Fibroblast of lung (primary cell): ENCODE measurements around the gene MYOM3. TPM values are rescaled to one million over a fixed set of nuclear protein-coding genes. Genes with fewer than 3 reads are reported as not detected.

Source experiments
- DNase-seq, 2 donors: peaks; one replicate each; pipeline versions ENCODE4 v3.0.0 to v3.0.0-alpha.2; 2010; ENCODE audit warnings: low read depth in 2 of 2
- H2AFZ ChIP-seq: 2 replicates; pipeline ENCODE4 v1.5.1; 2012; ENCODE audit warnings: low read length, control low read depth, inconsistent platforms
- H3K27ac ChIP-seq: 2 replicates; pipeline ENCODE4 v1.5.1; 2011; ENCODE audit warnings: low read length, control low read depth; ENCODE audit not compliant: insufficient read depth
- H3K27me3 ChIP-seq: 2 replicates; pipeline ENCODE4 v1.5.1; 2011; ENCODE audit warnings: mild to moderate bottlenecking, low read length; ENCODE audit not compliant: control insufficient read depth, insufficient read depth
- H3K36me3 ChIP-seq: 2 replicates; pipeline ENCODE4 v1.5.1; 2011; ENCODE audit warnings: low read length; ENCODE audit not compliant: control insufficient read depth, insufficient read depth
- H3K4me1 ChIP-seq: 2 replicates; pipeline ENCODE4 v1.5.1; 2011; ENCODE audit warnings: low read length; ENCODE audit not compliant: control insufficient read depth, insufficient read depth; ENCODE audit errors: extremely low read depth
- H3K4me2 ChIP-seq: 2 replicates; pipeline ENCODE4 v1.5.1; 2011; ENCODE audit warnings: low read length, control low read depth; ENCODE audit not compliant: insufficient read depth; ENCODE audit errors: extremely low read depth
- H3K4me3 ChIP-seq, 4 experiments: fragments of 200-600 bp in 1 of 4; sonication (generic) in 1 of 4; replicated peaks in 1 of 4; 2 replicates each; pipeline ENCODE4 v1.5.1; 2011 to 2016; ENCODE audit warnings: low read length in 4 of 4, low read depth in 3 of 4, mild to moderate bottlenecking in 3 of 4, control low read depth in 2 of 4, inconsistent platforms in 1 of 4, mixed read lengths in 1 of 4; ENCODE audit not compliant: insufficient read depth in 1 of 4; ENCODE audit errors: control extremely low read depth in 1 of 4
- H3K79me2 ChIP-seq: 2 replicates; pipeline ENCODE4 v1.5.1; 2012; ENCODE audit warnings: mild to moderate bottlenecking, low read length, inconsistent platforms; ENCODE audit not compliant: control insufficient read depth, insufficient read depth
- H3K9ac ChIP-seq: 2 replicates; pipeline ENCODE4 v1.5.1; 2011; ENCODE audit warnings: mild to moderate bottlenecking, low read length, control low read depth; ENCODE audit not compliant: insufficient read depth
- H3K9me3 ChIP-seq: 2 replicates; pipeline ENCODE4 v1.5.1; 2012; ENCODE audit warnings: low read depth, low read length; ENCODE audit not compliant: control insufficient read depth, insufficient read depth
- H4K20me1 ChIP-seq: 2 replicates; pipeline ENCODE4 v1.5.1; 2011; ENCODE audit warnings: low read length; ENCODE audit not compliant: control insufficient read depth, insufficient read depth; ENCODE audit errors: extremely low read depth
- EZH2 ChIP-seq: IDR thresholded peaks from 2 replicates; pipeline ENCODE4 v1.5.1; 2012; ENCODE audit warnings: low read length, control low read depth, mild to moderate bottlenecking; ENCODE audit errors: missing control alignments
- polyA plus RNA-seq, 2 donors: library from polyadenylated mRNA; depleted of rRNA in 1 of 2; stranded (reverse) in 1 of 2; unstranded in 1 of 2; fragments of >200 nt; gene quantifications; 2 replicates each; pipeline ENCODE4 v1.2.1, GENCODE V29; 2011 to 2012; ENCODE audit warnings: missing spikeins in 1 of 2
- total RNA-seq: library from RNA; depleted of rRNA; stranded (reverse); fragments of >200 nt; gene quantifications from 2 replicates; pipeline ENCODE4 v1.2.1, GENCODE V29; 2014
- TF ChIP-seq, protein P1 (sequence below), 2 donors: IDR thresholded peaks in 1 of 2; conservative IDR thresholded peaks in 1 of 2; 1 replicate in 1 of 2; 2 replicates in 1 of 2; pipeline ENCODE4 v1.5.1; 2011 to 2012; ENCODE audit warnings: low read length in 2 of 2, control low read depth in 1 of 2, inconsistent platforms in 1 of 2, low read depth in 1 of 2, mild to moderate bottlenecking in 1 of 2

MYOM3 gene
- total and polyA plus RNA-seq, 2 donors (not counting 1 experiment from before 2014, with no cell fraction given): not detected

DNA sequence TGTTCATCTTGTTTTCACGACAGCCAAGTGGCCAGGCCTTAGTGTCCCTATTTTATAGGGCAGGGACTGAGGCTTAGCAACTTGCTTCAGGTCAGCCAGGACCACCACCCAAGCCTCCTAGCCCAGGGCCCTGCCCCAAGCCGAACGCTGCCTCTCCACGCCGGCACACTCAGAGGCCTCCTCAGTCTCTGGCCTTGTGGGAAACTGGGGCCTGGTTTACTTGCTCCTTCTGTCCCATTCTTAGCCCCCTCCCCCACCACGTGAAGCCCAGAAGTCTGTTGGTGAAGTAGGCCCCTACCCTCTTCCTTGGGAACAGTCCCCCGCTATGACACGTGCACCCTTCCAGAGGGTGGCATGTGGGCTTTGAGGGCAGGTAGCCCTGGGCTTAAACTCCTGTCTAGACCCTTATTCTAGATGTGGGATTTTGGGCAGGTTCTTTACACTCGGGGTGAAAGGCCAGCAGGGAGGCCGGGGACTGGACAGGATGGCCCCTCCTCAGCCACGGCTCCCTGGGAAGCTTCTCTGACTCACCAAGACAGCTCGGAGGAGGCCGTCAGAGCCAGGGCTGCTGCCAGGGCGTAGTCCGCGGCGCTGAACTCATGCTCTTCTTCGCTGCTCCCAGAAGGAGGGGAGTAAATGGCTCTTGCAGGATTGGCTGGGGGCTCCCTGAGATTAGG lies 4.3 kb downstream of the MYOM3 start:
- Histone ChIP-seq H3K9me3 (no peaks in the 10 kb centered on the region), H4K20me1 (no peaks in the 10 kb centered on the region), H3K4me2 (no peak overlapping the region), H2AFZ (no peak overlapping the region), H3K4me1 (no peaks in the 10 kb centered on the region), H3K27me3 (peaks cover 6% of the 10 kb centered on the region), H3K79me2 (no peaks in the 10 kb centered on the region), H3K27ac (no peak overlapping the region), H3K4me3 (no peak overlapping the region), H3K36me3 (no peaks in the 10 kb centered on the region), H3K9ac (no peak overlapping the region)
- TF ChIP-seq, protein P1, sequence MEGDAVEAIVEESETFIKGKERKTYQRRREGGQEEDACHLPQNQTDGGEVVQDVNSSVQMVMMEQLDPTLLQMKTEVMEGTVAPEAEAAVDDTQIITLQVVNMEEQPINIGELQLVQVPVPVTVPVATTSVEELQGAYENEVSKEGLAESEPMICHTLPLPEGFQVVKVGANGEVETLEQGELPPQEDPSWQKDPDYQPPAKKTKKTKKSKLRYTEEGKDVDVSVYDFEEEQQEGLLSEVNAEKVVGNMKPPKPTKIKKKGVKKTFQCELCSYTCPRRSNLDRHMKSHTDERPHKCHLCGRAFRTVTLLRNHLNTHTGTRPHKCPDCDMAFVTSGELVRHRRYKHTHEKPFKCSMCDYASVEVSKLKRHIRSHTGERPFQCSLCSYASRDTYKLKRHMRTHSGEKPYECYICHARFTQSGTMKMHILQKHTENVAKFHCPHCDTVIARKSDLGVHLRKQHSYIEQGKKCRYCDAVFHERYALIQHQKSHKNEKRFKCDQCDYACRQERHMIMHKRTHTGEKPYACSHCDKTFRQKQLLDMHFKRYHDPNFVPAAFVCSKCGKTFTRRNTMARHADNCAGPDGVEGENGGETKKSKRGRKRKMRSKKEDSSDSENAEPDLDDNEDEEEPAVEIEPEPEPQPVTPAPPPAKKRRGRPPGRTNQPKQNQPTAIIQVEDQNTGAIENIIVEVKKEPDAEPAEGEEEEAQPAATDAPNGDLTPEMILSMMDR (conservative IDR thresholded peaks at IDR 0.05 in 1 of 2, IDR thresholded peaks at IDR 0.05 in 1 of 2; ENCODE audit: low read depth in 1 of 2, low read length in 2 of 2): no peak
- no peak for TF ChIP-seq EZH2
- DNase-seq: peak; percentile 56 to 82

DNA sequence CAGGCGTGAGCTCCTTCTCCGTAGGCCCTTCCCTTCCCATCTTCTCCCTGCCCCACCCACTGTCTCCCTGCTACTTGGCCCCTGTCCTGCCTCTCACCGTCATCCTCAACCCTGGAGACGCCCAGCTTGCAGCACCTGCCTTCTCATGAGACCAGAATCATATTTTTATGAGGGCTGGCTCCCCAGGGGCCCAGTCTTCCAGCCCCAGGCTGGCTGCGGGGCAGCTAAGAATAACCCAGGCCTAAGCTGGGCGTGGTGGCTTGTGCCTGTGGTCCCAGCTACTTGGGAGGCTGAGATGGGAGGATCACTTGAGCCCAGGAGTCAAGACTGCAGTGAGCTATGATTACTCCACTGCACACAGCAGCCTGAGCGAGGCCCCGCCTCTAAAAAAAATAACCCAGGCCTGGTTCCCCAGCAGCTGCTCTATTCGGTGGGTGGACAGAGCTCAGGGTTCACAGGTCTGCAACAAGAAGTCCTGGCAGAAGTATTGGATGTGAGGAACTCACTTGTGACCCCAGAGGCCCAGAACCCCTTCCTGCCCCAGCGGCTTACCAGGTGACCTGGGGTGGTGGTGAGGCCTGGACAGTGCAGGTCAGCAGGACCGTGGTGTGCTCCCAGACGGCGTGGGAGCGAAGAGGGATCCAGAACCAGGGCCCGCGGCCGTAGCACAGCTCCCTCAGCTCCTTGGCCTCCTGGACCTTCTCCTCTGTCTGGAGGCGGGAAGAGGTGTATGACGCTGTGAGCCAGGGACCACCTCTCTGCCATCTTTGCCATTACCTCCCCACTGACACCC lies 6.4 kb downstream of the MYOM3 start:
- Histone ChIP-seq H3K4me3 (no peak overlapping the region), H3K27me3 (no peaks in the 10 kb centered on the region), H3K36me3 (no peaks in the 10 kb centered on the region), H3K27ac (no peak overlapping the region), H3K79me2 (no peaks in the 10 kb centered on the region), H4K20me1 (no peaks in the 10 kb centered on the region), H3K4me2 (no peak overlapping the region), H3K4me1 (no peaks in the 10 kb centered on the region), H2AFZ (no peak overlapping the region), H3K9ac (no peak overlapping the region), H3K9me3 (no peaks in the 10 kb centered on the region)
- TF ChIP-seq, protein P1 (conservative IDR thresholded peaks at IDR 0.05 in 1 of 2, IDR thresholded peaks at IDR 0.05 in 1 of 2; ENCODE audit: low read depth in 1 of 2, low read length in 2 of 2): no peak
- TF ChIP-seq EZH2: no peak
- no peak for DNase-seq

DNA sequence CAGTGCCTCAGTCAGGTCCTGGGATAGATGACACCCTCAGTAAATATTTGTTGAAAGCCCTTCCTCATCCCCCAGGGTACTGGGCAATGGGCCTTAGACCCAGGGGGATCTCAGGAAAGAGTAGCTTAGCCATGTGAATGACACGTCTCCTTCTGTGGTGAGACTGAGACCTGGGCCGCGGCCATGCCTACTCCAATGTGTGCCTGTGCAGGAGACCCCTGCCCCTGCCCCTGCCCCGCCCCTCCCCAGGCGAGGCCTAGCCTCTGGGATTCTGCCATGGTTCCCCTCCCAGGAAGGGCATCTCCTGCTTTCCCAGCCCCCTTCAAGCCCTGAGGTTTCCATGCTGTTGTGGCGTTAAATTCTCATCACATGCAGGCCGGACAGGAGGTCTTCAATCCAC lies 7.1 kb downstream of the MYOM3 start:
- no peak for TF ChIP-seq EZH2
- TF ChIP-seq, protein P1 (conservative IDR thresholded peaks at IDR 0.05 in 1 of 2, IDR thresholded peaks at IDR 0.05 in 1 of 2; ENCODE audit: low read depth in 1 of 2, low read length in 2 of 2): no peak
- Histone ChIP-seq H3K4me2 (no peak overlapping the region), H3K27ac (no peak overlapping the region), H3K79me2 (no peaks in the 10 kb centered on the region), H3K9ac (no peak overlapping the region), H3K4me1 (no peaks in the 10 kb centered on the region), H3K27me3 (no peaks in the 10 kb centered on the region), H3K4me3 (no peak overlapping the region), H3K36me3 (no peaks in the 10 kb centered on the region), H2AFZ (no peak overlapping the region), H4K20me1 (no peaks in the 10 kb centered on the region), H3K9me3 (no peaks in the 10 kb centered on the region)
- no peak for DNase-seq
